Astrocyte (in vitro differentiated cells and primary cell): ENCODE data around the gene BIN2.

Source experiments
- CTCF ChIP-seq: IDR thresholded peaks from 2 replicates; pipeline ENCODE4 v1.5.1; 2011; ENCODE audit warnings: low read depth, mild to moderate bottlenecking, inconsistent platforms, low read length, moderate library complexity; ENCODE audit not compliant: insufficient read depth
- EZH2 ChIP-seq: IDR thresholded peaks from 2 replicates; pipeline ENCODE4 v1.6.1; 2012; ENCODE audit warnings: mild to moderate bottlenecking, low read length, inconsistent platforms; ENCODE audit not compliant: insufficient read depth

GRCh38 chr12:51293696-51294095, 30.3 kb downstream of the BIN2 start:
- TF ChIP-seq CTCF, result no peak
- no peak for TF ChIP-seq EZH2
